WTC11 (cell line): ENCODE measurements around the gene ZNF688.

Experiments
- MYBL2 ChIP-seq: sonication (generic); formaldehyde crosslinking; IDR thresholded peaks from 2 replicates; pipeline ENCODE4 v1.8.1; 2023; ENCODE audit warnings: mild to moderate bottlenecking, moderate library complexity, missing genetic modification reagents
- ZBTB21 ChIP-seq: sonication (generic); formaldehyde crosslinking; IDR thresholded peaks from 2 replicates; pipeline ENCODE4 v1.8.1; 2023; ENCODE audit warnings: mild to moderate bottlenecking, missing genetic modification reagents, borderline replicate concordance
- TF ChIP-seq, protein P1 (sequence below): fragments of 200-600 bp; IDR thresholded peaks from 2 replicates; pipeline ENCODE4 v1.8.0; 2022; ENCODE audit warnings: antibody characterized with exemption
- TF ChIP-seq, protein P2 (sequence below): fragments of 250-450 bp; sonication (Bioruptor Pico); IDR thresholded peaks from 2 replicates; pipeline ENCODE4 v2.1.2; 2022; ENCODE audit warnings: mild to moderate bottlenecking, moderate library complexity
- TF ChIP-seq, protein P3 (sequence below): sonication (generic); formaldehyde crosslinking; IDR thresholded peaks from 2 replicates; pipeline ENCODE4 v1.8.1; 2022; ENCODE audit warnings: mild to moderate bottlenecking, missing genetic modification reagents, moderate library complexity, borderline replicate concordance

DNA sequence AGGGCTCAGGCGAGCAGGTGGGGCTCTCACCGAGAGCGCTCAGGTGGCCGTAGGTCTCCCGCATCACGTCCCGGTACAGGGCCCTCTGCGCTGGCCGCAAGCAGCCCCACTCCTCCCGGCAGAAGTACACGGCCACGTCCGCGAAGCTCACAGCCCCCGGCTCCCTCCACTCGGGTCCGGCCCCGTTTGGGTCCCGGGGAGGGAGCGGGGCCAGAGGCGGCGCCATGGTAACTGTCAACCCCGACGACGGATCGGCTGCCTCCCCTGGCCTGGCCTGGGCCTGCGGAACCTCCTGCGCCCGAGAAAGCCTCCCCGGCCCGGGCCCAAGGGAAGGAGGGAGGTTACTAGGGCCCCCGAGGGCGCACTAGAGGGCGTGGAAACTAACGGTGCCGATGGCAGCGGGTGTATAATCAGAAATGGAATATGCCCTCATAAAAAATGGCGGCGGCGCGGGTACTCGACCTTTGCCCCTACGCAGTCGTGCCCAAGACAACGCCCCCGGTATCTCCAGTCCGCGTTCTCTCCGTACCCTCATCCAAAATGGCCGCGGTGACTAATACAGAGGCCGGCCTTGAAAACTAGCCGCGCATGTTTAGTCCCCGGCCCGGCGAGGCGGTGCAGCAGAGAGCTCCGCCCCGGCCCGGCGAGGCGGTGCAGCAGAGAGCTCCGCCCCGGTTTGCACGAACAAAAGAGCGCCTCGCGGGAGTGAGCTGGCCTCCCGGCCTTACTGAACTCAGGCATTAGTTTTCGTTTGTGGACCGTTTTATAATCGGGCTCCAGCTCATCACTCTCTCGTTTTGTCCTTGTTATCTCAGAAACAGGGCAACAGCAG is 13.3 kb downstream of the ZNF688 start, which contains the start of gene ZNF764:
- TF ChIP-seq ZBTB21 (CRISPR knock-in tag) (no peak), MYBL2 (CRISPR knock-in tag) (no peak)
- TF ChIP-seq, protein P1, sequence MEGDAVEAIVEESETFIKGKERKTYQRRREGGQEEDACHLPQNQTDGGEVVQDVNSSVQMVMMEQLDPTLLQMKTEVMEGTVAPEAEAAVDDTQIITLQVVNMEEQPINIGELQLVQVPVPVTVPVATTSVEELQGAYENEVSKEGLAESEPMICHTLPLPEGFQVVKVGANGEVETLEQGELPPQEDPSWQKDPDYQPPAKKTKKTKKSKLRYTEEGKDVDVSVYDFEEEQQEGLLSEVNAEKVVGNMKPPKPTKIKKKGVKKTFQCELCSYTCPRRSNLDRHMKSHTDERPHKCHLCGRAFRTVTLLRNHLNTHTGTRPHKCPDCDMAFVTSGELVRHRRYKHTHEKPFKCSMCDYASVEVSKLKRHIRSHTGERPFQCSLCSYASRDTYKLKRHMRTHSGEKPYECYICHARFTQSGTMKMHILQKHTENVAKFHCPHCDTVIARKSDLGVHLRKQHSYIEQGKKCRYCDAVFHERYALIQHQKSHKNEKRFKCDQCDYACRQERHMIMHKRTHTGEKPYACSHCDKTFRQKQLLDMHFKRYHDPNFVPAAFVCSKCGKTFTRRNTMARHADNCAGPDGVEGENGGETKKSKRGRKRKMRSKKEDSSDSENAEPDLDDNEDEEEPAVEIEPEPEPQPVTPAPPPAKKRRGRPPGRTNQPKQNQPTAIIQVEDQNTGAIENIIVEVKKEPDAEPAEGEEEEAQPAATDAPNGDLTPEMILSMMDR: no peak
- TF ChIP-seq, protein P2, sequence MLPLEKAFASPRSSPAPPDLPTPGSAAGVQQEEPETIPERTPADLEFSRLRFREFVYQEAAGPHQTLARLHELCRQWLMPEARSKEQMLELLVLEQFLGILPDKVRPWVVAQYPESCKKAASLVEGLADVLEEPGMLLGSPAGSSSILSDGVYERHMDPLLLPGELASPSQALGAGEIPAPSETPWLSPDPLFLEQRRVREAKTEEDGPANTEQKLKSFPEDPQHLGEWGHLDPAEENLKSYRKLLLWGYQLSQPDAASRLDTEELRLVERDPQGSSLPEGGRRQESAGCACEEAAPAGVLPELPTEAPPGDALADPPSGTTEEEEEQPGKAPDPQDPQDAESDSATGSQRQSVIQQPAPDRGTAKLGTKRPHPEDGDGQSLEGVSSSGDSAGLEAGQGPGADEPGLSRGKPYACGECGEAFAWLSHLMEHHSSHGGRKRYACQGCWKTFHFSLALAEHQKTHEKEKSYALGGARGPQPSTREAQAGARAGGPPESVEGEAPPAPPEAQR (CRISPR knock-in tag): no peak
- TF ChIP-seq, protein P3, sequence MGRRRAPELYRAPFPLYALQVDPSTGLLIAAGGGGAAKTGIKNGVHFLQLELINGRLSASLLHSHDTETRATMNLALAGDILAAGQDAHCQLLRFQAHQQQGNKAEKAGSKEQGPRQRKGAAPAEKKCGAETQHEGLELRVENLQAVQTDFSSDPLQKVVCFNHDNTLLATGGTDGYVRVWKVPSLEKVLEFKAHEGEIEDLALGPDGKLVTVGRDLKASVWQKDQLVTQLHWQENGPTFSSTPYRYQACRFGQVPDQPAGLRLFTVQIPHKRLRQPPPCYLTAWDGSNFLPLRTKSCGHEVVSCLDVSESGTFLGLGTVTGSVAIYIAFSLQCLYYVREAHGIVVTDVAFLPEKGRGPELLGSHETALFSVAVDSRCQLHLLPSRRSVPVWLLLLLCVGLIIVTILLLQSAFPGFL (CRISPR knock-in tag): no peak
